ENCODE data around the gene LSM7. TPM values are rescaled to one million over a fixed set of nuclear protein-coding genes. Genes with fewer than 3 reads are reported as not detected.

LSM7 gene
- total RNA-seq (10 to 100 TPM; 71.5 to 72.2 TPM), total RNA-seq (30.2 to 39.4 reads per million in 2 donors)

DNA sequence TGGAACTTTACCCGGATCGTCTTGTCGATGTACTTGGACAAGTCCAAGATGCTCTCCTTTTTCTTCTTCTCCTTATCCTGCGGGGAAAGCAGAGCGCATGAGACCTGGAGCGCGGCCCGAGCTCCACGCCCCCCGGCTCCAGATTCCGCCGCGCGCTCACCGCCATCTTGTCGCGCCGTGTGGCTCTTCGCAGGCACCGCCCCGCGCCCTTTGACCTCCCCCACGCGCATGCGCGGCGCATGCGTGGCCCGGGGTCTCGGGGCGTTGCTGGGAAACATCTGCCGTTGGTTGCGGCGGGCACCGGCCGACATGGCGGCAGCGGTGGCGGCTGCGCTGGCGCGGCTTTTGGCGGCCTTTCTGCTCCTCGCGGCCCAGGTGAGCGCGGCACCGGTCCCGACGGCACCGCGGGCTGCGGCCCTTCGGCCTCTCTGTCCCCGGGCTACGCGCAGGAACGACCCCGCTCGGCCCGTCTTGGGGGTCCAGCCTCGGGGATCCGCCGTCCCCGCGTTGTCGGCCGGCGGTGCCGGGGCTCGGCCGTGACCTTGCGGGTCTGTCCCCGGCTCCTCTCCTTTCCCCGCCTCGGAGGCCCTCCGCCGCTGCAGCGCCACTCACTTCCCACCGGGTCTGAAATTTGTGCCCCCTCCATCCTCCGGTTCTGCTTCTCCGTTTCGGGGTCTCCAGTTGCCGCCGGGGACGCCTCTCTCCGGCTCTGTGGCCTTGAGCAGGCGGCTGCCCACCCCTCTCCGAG lies at the start of gene LSM7, which contains the start of gene SPPL2B:
Gene LSM7 (minus strand): TSS at position 186 of the 748 bp plus-strand sequence. CDS start 20 bp downstream, at position 166.
Gene SPPL2B (plus strand): TSS at position 284 of the 748 bp plus-strand sequence. CDS start 26 bp downstream, at position 310.
- peaks cover 32% of the 10 kb centered on the region for H3K4me1 Mint-ChIP-seq
- DNase-seq (peak; percentile 92), ATAC-seq (peak; percentile 83)
- H3K4me3 Mint-ChIP-seq = peak within 1 kb of the TSS; percentile 100
- no peaks in the 10 kb centered on the region for H3K9me3 ChIP-seq (ENCODE audit: control insufficient read depth, low read length, poor library complexity, severe bottlenecking)
- H3K27me3 Mint-ChIP-seq = no peaks in the 10 kb centered on the region
- peaks cover 4% of the 10 kb centered on the region for H3K36me3 Mint-ChIP-seq (ENCODE audit: low read depth)
- peak within 1 kb of the TSS; percentile 97 for H3K27ac Mint-ChIP-seq

DNA sequence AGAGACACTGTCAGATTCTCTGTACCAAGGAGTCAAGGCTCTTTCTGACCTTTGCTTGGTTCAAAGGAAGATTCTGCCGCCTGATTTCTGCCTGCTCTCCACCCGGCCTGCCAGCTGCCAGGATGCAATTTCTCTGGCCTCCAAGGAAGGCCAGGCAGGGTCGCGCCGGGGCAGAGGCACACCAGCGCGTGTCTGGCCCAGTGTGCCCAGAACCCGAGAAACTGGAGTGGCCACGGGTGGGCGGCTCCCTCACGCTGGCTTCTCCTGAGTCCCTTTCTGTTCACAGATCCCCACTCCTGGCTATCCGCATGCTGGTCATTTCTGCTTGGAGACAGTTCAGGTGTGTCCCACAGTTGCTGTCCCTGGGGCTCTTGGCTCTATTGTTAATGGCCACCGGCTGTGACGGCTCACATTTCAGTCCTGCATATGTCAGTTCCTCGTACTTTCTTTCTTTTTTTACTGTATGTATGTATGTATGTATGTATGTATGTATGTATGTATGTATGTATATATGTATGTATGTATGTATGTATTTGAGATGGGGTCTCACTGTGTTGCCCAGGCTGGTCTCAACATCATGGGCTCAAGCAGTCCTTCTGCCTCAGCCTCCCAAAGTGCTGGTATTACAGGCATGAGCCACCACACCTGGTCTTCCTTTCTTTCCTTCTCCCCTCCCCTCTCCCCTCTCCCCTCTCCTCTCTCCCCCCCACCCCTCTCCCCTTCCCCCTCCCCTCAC lies 48.6 kb upstream of the LSM7 start:
- H3K9me3 ChIP-seq (ENCODE audit: control insufficient read depth, low read length, poor library complexity, severe bottlenecking) = no peaks in the 10 kb centered on the region
- ATAC-seq (no peak), DNase-seq (no peak)
- Mint-ChIP-seq H3K4me1 (no peaks in the 10 kb centered on the region), H3K27ac (peak overlapping the region; percentile 27), H3K27me3 (peaks cover 10% of the 10 kb centered on the region), H3K36me3 (ENCODE audit: low read depth) (peaks cover 4% of the 10 kb centered on the region), H3K4me3 (no peak overlapping the region)

DNA sequence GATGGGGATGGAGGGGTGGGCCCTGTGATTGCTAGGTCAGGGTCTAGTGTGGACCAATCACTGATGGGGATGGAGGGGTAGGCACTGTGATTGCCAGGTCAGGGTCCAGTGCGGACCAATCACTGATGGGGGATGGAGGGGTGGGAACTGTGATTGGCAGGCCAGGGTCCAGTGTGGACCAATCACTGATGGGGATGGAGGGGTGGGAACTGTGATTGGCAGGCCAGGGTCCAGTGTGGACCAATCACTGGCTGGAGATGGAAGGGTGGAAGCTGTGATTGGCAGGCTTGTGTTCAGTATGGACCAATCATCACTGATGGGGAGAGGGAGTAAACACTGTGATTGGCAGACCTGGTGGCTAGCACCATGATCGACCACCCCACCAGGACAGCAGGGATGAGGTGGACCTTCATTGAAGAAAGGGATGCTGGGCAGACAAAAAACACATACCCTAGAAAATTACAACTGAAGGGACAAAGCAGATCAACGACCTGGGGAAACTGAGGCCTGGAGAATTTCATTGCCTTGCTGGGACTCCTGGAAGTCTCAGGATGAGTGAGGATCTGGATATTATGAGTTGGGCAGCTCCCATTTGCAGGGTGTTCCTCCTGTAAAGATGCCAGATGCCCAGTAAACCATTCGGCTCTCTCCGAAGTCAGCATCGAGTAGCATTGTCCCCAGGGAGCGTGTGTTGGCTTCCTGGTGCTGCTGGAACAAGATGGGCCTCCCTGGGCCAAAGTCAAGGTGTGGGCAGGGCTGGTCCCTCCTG lies 47.2 kb upstream of the LSM7 start:
- ATAC-seq (no peak), DNase-seq (no peak)
- Mint-ChIP-seq H3K27me3 (no peaks in the 10 kb centered on the region), H3K4me3 (no peak overlapping the region), H3K4me1 (no peaks in the 10 kb centered on the region), H3K27ac (no peak overlapping the region), H3K36me3 (ENCODE audit: low read depth) (peaks cover 4% of the 10 kb centered on the region)
- no peaks in the 10 kb centered on the region for H3K9me3 ChIP-seq (ENCODE audit: control insufficient read depth, low read length, poor library complexity, severe bottlenecking)

DNA sequence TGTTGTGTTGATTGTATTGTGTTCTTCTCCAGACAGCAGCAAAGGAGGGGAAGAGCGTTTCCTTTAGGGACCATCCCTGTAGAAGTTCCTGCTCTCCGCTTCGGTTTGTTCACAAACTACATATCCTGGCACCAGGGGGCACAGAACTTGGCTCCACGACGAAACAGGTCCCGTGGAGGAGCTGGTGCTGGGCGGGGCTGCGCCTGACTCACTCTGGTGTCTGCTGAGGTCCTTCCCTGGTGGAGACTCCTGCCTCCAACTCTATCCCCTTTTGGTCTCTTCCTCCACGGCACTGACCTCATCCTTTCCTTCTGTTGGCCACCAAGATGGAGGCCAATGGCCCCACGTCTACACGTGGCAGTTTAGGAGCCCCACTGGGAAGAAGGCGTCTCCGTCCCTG lies 46.4 kb upstream of the LSM7 start:
- H3K9me3 ChIP-seq (ENCODE audit: control insufficient read depth, low read length, poor library complexity, severe bottlenecking) = no peaks in the 10 kb centered on the region
- no peak for DNase-seq
- Mint-ChIP-seq H3K27me3 (no peaks in the 10 kb centered on the region), H3K27ac (no peak overlapping the region), H3K4me1 (no peaks in the 10 kb centered on the region), H3K4me3 (peak overlapping the region; percentile 25), H3K36me3 (ENCODE audit: low read depth) (peaks cover 4% of the 10 kb centered on the region)
- ATAC-seq = no peak

DNA sequence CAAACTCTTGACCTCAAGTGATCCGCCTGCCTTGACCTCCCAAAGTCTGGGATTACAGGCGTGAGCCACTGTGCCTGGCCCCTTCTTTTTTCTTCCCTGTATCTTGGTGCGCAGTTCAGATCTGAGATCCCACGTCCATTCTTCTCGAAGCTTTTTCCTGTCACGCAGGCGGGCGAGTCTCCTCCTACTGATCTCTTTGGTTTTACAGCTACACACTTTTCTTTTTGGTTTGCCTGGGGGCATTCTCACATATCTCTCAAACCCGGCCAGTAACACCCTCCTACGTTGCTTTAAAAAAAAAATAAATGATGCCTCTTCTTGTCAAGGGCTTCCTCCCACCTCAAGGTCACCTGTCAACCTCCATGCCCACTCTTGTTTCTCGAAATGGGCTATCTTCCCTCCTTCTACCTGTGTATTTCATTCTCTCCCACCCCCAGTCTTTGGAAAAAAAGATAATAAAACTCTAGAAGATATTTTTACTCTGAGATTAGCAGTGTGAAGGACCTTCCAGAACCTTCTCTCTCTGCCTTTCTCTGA lies 43.8 kb upstream of the LSM7 start:
- H3K27ac Mint-ChIP-seq = no peak overlapping the region
- ATAC-seq (no peak), DNase-seq (no peak)
- H3K4me3 Mint-ChIP-seq = no peak overlapping the region
- H3K9me3 ChIP-seq (ENCODE audit: control insufficient read depth, low read length, poor library complexity, severe bottlenecking) = no peaks in the 10 kb centered on the region
- no peaks in the 10 kb centered on the region for H3K27me3 Mint-ChIP-seq
- no peaks in the 10 kb centered on the region for H3K4me1 Mint-ChIP-seq
- H3K36me3 Mint-ChIP-seq (ENCODE audit: low read depth) = no peaks in the 10 kb centered on the region

DNA sequence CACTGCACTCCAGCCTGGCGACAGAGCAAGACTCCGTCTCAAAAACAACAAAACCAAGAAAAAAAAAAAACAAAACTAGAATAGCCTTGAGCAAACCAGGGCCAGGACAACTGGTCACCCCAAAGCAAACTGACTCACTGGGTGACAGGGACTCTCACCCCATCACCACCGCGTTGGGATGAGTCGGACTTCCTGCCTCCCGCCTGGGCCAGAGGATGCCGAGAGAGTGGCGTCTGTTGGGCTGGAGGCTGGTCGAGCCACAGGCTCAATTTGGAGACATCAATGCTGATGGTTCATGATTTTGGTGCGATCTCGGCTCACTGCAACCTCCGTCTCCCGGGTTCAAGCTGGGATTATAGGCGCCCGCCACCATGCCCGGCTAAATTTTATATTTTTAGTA lies 43.3 kb upstream of the LSM7 start:
- H3K4me1 Mint-ChIP-seq = no peaks in the 10 kb centered on the region
- no peaks in the 10 kb centered on the region for H3K36me3 Mint-ChIP-seq (ENCODE audit: low read depth)
- no peaks in the 10 kb centered on the region for H3K9me3 ChIP-seq (ENCODE audit: control insufficient read depth, low read length, poor library complexity, severe bottlenecking)
- no peaks in the 10 kb centered on the region for H3K27me3 Mint-ChIP-seq
- no peak overlapping the region for H3K27ac Mint-ChIP-seq
- H3K4me3 Mint-ChIP-seq = no peak overlapping the region
- no peak for DNase-seq
- ATAC-seq = no peak

DNA sequence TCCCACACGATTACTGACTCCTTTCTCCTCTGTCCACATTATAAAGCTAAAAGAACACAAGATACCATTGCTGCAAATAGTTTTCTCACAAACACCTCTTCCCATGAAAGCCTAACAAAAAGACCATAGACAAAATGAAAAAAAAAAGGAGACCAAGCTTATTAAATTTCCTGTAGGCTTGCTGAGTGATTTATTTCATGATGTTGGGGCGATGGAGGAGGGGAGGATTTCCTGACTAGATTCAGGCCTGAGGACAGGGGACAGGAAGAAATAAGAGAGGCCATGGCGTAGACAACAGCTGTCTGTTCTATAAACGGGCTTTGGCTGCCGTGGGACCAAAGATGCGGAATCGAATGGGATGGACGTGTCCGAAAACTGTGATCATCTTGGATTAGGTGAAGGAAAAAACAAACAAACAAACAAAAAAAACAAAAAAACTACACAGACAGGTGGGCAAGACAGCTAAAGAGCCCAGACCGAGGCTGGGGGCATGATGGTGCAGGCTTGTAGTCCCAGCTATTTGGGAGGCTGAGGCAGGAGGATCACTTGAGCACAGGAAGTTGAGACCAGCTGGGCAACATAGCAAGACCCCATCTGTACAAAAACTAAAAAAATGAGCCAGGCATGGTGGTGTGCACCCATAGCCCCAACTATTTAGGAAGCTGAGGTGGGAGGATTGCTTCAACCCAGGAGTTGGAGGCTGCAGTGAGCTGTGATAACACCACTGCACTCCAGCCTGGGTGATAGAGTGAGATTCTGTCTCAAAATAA lies 37.0 kb upstream of the LSM7 start:
- H3K27me3 Mint-ChIP-seq = peaks cover 5% of the 10 kb centered on the region
- H3K27ac Mint-ChIP-seq = no peak overlapping the region
- no peak for ATAC-seq
- H3K4me3 Mint-ChIP-seq = no peak overlapping the region
- DNase-seq = no peak
- no peaks in the 10 kb centered on the region for H3K9me3 ChIP-seq (ENCODE audit: control insufficient read depth, low read length, poor library complexity, severe bottlenecking)
- peaks cover 4% of the 10 kb centered on the region for H3K36me3 Mint-ChIP-seq (ENCODE audit: low read depth)
- peaks cover 4% of the 10 kb centered on the region for H3K4me1 Mint-ChIP-seq

DNA sequence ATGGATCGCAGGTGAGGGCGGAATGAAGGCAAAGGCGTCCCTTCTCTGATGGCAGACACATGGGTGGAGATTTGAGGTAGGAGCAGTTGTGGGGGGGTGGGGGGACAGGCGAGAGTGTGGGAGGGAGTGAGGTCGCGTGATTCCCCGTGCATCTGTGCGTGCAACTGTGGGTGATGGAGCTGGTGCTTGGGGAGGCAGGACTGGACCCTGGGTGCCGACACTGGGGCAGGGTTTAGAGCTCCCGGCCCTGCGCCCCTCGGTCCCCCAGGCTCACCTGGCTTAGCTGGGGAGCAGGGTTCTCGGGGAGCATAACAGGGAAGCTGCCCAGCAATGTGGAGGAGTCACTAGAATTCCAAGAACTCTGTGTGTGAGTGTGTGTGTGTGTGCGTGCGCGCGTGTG lies 35.0 kb upstream of the LSM7 start:
- H3K36me3 Mint-ChIP-seq (ENCODE audit: low read depth) = peaks cover 4% of the 10 kb centered on the region
- ATAC-seq (no peak), DNase-seq (no peak)

DNA sequence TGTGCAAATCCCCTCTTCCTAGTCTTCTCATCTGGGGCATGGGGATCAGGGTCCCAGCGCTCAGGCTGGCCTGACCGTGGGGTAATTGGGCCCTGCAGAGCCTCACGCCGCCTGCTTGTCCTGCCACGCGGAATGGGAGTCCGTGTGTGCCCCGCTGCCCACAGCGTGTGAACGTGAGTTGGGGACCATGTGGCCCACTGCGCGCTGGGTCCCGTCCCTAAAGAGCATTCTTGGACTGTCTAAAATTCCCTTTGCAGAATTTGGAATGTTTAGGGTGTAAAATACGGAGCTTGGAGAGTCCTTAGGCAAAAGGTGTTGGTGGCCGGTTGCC lies 34.5 kb upstream of the LSM7 start:
- DNase-seq = no peak
- Mint-ChIP-seq H3K27me3 (peaks cover 6% of the 10 kb centered on the region), H3K4me3 (no peak overlapping the region), H3K4me1 (peaks cover 5% of the 10 kb centered on the region), H3K36me3 (ENCODE audit: low read depth) (peaks cover 4% of the 10 kb centered on the region), H3K27ac (no peak overlapping the region)
- no peak for ATAC-seq
- H3K9me3 ChIP-seq (ENCODE audit: control insufficient read depth, low read length, poor library complexity, severe bottlenecking) = no peaks in the 10 kb centered on the region

More for the DNA sequence above, 35.0 kb upstream of the LSM7 start:
- Mint-ChIP-seq H3K27ac (no peak overlapping the region), H3K4me3 (no peak overlapping the region), H3K27me3 (peaks cover 6% of the 10 kb centered on the region), H3K4me1 (peaks cover 5% of the 10 kb centered on the region)
- H3K9me3 ChIP-seq (ENCODE audit: control insufficient read depth, low read length, poor library complexity, severe bottlenecking) = no peaks in the 10 kb centered on the region

DNA sequence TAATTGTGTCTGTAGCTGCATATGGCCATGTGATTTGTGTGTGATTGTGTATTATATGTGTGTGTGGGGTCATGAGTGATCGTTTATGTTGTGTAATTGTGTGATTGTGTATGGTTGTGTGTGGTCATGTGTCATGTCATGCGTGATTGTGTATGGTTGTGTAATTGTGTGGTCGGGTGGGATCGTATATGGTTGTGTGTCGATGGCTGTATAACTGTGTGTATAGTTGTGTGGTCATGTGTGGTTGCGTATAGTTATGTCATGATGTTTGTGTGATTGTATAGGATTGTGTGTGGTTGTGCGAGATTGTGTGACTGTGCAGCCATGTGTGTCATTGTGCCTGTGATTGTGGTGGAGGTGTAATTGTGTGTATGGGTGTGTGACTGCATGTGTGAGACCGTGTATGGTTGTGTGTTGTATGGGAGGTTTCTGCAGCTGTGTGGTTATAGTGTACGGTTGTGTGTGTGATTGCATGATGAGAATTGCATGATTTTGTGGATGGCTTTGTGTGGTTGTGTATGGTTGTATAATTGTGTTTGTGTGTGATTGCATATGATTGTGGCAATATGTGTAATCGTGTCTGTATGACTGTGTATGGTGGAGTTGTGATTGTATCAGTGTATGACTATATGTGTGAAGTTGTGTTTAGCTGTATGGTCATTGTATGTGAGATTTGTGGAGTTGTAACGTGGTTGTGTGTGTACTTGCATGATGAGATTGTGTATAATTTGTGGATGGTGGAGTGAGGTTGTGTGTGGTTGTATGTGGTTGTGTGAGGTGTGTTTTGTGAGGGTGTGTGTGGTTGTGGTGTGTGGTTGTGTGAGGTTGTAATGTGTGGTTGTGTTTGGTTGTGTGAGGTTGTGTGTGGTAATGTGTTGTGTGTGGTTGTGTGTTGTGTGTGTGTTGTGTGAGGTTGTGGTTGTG lies 33.9 kb upstream of the LSM7 start:
- no peak for DNase-seq
- H3K27ac Mint-ChIP-seq = no peak overlapping the region
- H3K4me1 Mint-ChIP-seq = peaks cover 5% of the 10 kb centered on the region
- peaks cover 6% of the 10 kb centered on the region for H3K27me3 Mint-ChIP-seq
- H3K36me3 Mint-ChIP-seq (ENCODE audit: low read depth) = peaks cover 4% of the 10 kb centered on the region
- H3K9me3 ChIP-seq (ENCODE audit: control insufficient read depth, low read length, poor library complexity, severe bottlenecking) = no peaks in the 10 kb centered on the region
- H3K4me3 Mint-ChIP-seq = no peak overlapping the region
- ATAC-seq = no peak

DNA sequence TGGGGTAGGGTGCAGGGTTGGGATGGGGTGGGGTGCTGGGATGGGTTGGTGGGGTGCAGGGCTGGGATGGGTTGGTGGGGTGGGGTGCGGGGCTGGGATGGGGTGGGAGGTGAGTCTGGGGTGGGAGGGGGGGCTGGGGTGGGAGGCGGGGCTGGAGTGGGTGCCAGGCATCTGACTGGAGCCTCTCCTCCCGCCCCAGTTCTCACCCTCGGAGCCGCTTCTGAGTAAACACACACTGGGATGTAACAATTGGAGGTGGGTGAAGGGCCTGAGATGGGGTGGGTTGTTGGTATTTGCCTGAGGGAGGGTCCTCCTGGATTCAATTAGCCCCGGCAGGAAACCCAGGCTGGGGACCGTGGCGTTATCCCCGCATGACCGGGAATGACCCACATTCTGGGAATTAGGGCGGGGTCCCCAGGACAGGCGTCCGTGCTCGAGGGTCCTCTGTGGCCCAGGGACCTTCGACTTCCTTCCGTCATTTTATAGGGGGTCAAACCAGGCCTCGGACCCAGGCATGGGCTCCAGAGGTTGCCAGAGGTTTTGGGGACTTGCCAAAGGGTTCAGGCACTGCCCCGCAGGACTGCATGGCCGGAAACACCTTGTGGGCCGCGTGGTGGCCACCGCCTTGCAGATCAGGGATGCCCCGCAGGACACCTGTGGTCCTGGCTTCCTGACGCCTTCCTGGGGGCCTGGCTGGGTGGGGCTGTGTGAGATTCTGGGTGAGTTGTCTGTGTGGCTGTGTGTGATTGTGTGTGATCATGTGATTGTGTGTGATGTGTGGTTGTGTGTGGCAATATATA lies 33.1 kb upstream of the LSM7 start:
- Mint-ChIP-seq H3K4me3 (no peak overlapping the region), H3K27ac (no peak overlapping the region), H3K27me3 (peaks cover 6% of the 10 kb centered on the region), H3K36me3 (ENCODE audit: low read depth) (peaks cover 4% of the 10 kb centered on the region), H3K4me1 (peaks cover 5% of the 10 kb centered on the region)
- ATAC-seq (no peak), DNase-seq (no peak)
- H3K9me3 ChIP-seq (ENCODE audit: control insufficient read depth, low read length, poor library complexity, severe bottlenecking) = no peaks in the 10 kb centered on the region

Measured in T-helper 17 cell (primary cell).